Activated CD8-positive, alpha-beta memory T cell treated with anti-CD3 and anti-CD28 coated beads, Interleukin-2, amount 50 U/mL, for 1 hour (primary cell): ENCODE measurements around the gene WDR82.

ENCODE experiments used
- DNase-seq: peaks from one replicate; pipeline ENCODE4 v3.0.0-alpha.2; 2020; ENCODE audit errors: extremely low read depth

Gene WDR82

GRCh38 chr3:52222319-52223221 is 55.9 kb downstream of the WDR82 start:
- no peak for DNase-seq

- DNase-seq, result no peak
These were observed 56.7 kb downstream of the WDR82 start for GRCh38 chr3:52221563-52222318.

- no peak for DNase-seq
These were observed 57.3 kb downstream of the WDR82 start for GRCh38 chr3:52221141-52221562.

- no peak for DNase-seq
These were observed 57.9 kb downstream of the WDR82 start for GRCh38 chr3:52220380-52221026.

GRCh38 chr3:52218937-52219650 is 59.4 kb downstream of the WDR82 start:
- no peak for DNase-seq

GRCh38 chr3:52218454-52218853 is 60.0 kb downstream of the WDR82 start:
- DNase-seq, result no peak

- DNase-seq, result no peak
These were observed 60.4 kb downstream of the WDR82 start for GRCh38 chr3:52218026-52218425.

GRCh38 chr3:52217409-52217805 is 61.0 kb downstream of the WDR82 start:
- DNase-seq, result no peak

GRCh38 chr3:52216585-52217408 is 61.7 kb downstream of the WDR82 start:
- DNase-seq, result no peak

GRCh38 chr3:52215351-52215750 is 63.1 kb downstream of the WDR82 start:
- DNase-seq, result no peak

- no peak for DNase-seq
These were observed 64.5 kb downstream of the WDR82 start for GRCh38 chr3:52213901-52214300.

- no peak for DNase-seq
These were observed 65.4 kb downstream of the WDR82 start for GRCh38 chr3:52213005-52213404.

- no peak for DNase-seq
These were observed 67.1 kb downstream of the WDR82 start for GRCh38 chr3:52211268-52211891.

GRCh38 chr3:52210550-52211046 is 67.9 kb downstream of the WDR82 start:
- DNase-seq, result no peak

GRCh38 chr3:52210037-52210436 is 68.4 kb downstream of the WDR82 start:
- no peak for DNase-seq

- no peak for DNase-seq
These were observed 69.9 kb downstream of the WDR82 start for GRCh38 chr3:52208556-52208955.

- DNase-seq, result no peak
These were observed 72.6 kb downstream of the WDR82 start for GRCh38 chr3:52205727-52206372.
